Measurements from ENCODE around the gene PA2G4.
A peak's percentile ranks its signal among the peaks of the same experiment; 100 is the strongest.
"Not testable (repeated sequence)": the region's sequence is repeated elsewhere in the genome, so short reads cannot be mapped to it uniquely, and the experiment has no call there.

PA2G4 gene

GRCh38 chr12:56101045-56101444 is 3.3 kb upstream of the PA2G4 start:
- DNase-seq = no peak

- DNase-seq = no peak
These were observed 1.7 kb upstream of the PA2G4 start for GRCh38 chr12:56102683-56103065.

GRCh38 chr12:56103066-56103711 is 1.2 kb upstream of the PA2G4 start:
- DNase-seq = no peak

- DNase-seq = no peak
These were observed 593 bp upstream of the PA2G4 start for GRCh38 chr12:56103823-56104108.

GRCh38 chr12:56104815-56105608 is 653 bp downstream of the PA2G4 start:
- DNase-seq = no peak

- no peak for DNase-seq
These were observed 1.2 kb downstream of the PA2G4 start for GRCh38 chr12:56105609-56105902.

GRCh38 chr12:56107242-56107641 is 2.9 kb downstream of the PA2G4 start:
- DNase-seq = no peak

GRCh38 chr12:56110571-56110970 is 6.2 kb downstream of the PA2G4 start:
- DNase-seq = no peak

- no peak for DNase-seq
These were observed 9.7 kb downstream of the PA2G4 start for GRCh38 chr12:56114084-56114483.

- DNase-seq = no peak
These were observed 11.0 kb downstream of the PA2G4 start for GRCh38 chr12:56115329-56115728.

GRCh38 chr12:56116267-56117081 is 12.1 kb downstream of the PA2G4 start, which contains the start of gene RPL41:
Gene RPL41, plus strand, starts transcription at chr12:56116633.
- peak; percentile 74 for DNase-seq

GRCh38 chr12:56117082-56117706 is 12.8 kb downstream of the PA2G4 start:
- DNase-seq = not testable (repeated sequence)

- peak; percentile 97 for DNase-seq
These were observed 13.7 kb downstream of the PA2G4 start, which contains the start of gene ZC3H10 for GRCh38 chr12:56117778-56118687. Gene ZC3H10, plus strand, starts transcription at chr12:56118266. Its CDS starts 2,297 bp downstream, at chr12:56120563.

- no peak for DNase-seq
These were observed 14.5 kb downstream of the PA2G4 start for GRCh38 chr12:56118688-56119357.

GRCh38 chr12:56119361-56119796 is 15.0 kb downstream of the PA2G4 start:
- peak; percentile 15 for DNase-seq

- DNase-seq = no peak
These were observed 15.9 kb downstream of the PA2G4 start for GRCh38 chr12:56120158-56120846.

GRCh38 chr12:56121204-56121870 is 17.0 kb downstream of the PA2G4 start:
- DNase-seq = no peak

- no peak for DNase-seq
These were observed 18.3 kb downstream of the PA2G4 start for GRCh38 chr12:56122637-56123036.

GRCh38 chr12:56124133-56124532 is 19.8 kb downstream of the PA2G4 start:
- DNase-seq = no peak

GRCh38 chr12:56126732-56127239 is 22.4 kb downstream of the PA2G4 start:
- peak; percentile 89 for DNase-seq
